ENCODE data around the gene CCDC57.
A peak's percentile ranks its signal among the peaks of the same experiment; 100 is the strongest.

Gene CCDC57

GRCh38 chr17:82056729-82057621, 155.7 kb downstream of the CCDC57 start:
- no peak for DNase-seq

- peak in 1 of 2 donors; percentile 11 for DNase-seq
Observed at GRCh38 chr17:82055965-82056728, 156.5 kb downstream of the CCDC57 start.

DNA sequence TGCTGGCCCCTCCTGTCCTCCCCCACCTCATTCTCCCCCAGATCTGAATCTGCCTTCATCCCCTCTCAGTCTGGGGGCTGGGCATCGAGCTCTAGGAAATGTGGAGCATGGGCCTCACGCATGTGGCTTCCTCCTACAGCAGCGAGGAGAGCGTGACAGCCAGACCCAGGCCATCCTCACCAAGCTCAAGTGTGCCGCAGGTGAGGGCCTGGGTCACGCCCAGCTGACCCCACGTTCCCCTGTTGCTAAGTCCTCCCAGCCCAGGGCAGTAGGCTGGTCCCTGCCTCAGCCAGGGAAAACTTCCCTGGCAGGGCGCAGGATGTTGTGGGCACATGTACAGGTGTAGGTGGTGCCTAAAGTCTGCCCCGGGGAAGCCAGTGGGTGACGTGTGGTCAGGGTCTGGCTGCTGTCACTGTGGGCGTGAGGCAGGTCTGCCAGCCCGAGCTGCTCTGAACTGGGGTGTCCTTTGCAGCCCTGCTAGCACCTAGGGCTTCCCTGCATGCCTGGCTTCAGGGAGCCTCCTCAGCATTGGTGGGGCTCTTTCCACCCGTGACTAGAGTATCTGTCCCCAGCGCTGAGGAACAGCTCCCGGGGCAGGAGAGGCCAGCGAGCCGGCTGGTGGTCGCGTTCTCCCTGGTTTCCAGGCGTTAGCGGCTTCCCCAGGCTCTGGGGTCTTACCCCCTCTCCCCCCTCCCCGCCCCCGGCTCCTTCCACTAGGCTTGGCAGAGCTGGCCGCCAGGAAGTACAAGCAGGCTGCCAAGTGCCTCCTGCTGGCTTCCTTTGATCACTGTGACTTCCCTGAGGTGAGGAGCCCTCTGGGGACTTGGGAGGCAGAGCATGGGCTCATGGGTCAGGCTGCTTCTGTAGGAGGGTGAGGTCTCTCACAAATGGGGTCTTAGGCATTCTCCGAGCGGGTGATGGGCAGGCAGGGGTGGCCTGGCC, 157.3 kb downstream of the CCDC57 start:
- no peak for DNase-seq

GRCh38 chr17:82054351-82055022, 158.2 kb downstream of the CCDC57 start:
- DNase-seq, result no peak

DNA sequence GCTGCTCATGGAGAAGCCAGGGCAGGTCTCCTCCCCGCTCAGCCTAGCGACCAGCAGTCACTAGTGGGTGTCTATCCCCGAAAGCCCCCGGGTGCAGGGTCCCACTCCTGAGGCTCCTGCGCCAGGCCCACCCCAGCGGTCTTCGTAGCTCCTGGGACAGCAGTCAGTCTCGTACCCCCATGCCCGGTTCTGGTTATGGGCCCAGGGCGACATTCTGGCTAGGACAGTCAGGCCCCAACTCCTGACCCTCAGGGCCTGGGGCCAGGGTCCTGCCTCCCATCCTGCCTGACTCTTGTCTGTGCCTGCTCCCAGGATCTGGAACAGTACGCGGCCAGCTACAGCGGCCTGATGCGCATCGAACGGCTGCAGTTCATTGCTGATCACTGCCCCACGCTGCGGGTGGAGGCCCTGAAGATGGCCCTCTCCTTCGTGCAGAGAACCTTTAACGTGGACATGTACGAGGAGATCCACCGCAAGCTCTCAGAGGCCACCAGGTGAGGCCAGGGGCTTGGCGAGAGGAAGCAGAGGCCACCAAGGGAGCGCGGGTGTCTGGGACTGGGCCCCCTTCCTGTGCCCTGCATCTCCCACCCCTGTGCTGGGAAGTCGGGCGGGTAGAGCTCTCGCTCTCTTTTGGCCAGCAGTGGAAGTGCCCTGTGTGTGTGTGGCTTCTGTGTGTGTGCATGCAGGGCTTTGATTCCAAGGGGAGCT, 158.9 kb downstream of the CCDC57 start:
- no peak for DNase-seq

- no peak for DNase-seq
Observed at GRCh38 chr17:82053130-82053529, 159.5 kb downstream of the CCDC57 start.

GRCh38 chr17:82052638-82053059, 160.0 kb downstream of the CCDC57 start:
- DNase-seq, result no peak

GRCh38 chr17:82051776-82052637, 160.6 kb downstream of the CCDC57 start, which contains the start of the genes GPS1 and RFNG:
Gene GPS1, plus strand, starts transcription at chr17:82051898. Its CDS starts 34 bp downstream, at chr17:82051932.
Gene RFNG, minus strand, starts transcription at chr17:82051811. Its CDS starts 45 bp downstream, at chr17:82051766.
- DNase-seq, result peak; percentile 89 to 91

Data from stimulated activated CD4-positive, alpha-beta T cell treated with anti-CD3 and anti-CD28 coated beads, Interleukin-2, amount 100 ng/mL, for 24 hours (primary cell).